A673 (cell line): ENCODE measurements around the gene MKX. TPM values are rescaled to one million over a fixed set of nuclear protein-coding genes. Genes with fewer than 3 reads are reported as not detected.

Source experiments
- BruUV-seq: library from RNA; stranded (reverse); fragments of 400-500 nt; replicated peaks from 2 replicates; lab custom pipeline; 2021; lab: Mats Ljungman, UMichigan
- CTCF ChIA-PET: fragments of 300-600 bp; sonication (Branson Sonifier 250); formaldehyde crosslinking; loops from one replicate; lab custom pipeline; 2022; ENCODE audit warnings: antibody characterized with exemption; lab: Charles Lee
- POLR2A ChIA-PET: fragments of 300-600 bp; sonication (Branson Sonifier 250); formaldehyde crosslinking; loops from one replicate; lab custom pipeline; 2022; ENCODE audit warnings: antibody characterized with exemption; ENCODE audit not compliant: low non-redundant PET; lab: Charles Lee
- DNase-seq: peaks from one replicate; pipeline ENCODE4 v3.0.0-alpha.2; 2015; ENCODE audit warnings: low spot score
- H3K27ac ChIP-seq: fragments of 200-600 bp; sonication (generic); 2 replicates; pipeline ENCODE4 v1.5.1; 2016; ENCODE audit warnings: mixed run types, low read depth, mild to moderate bottlenecking, mixed read lengths, antibody characterized with exemption, low read length; ENCODE audit not compliant: poor library complexity, severe bottlenecking
- H3K27me3 ChIP-seq: fragments of 200-600 bp; sonication (generic); replicated peaks from 2 replicates; pipeline ENCODE4 v1.6.1; 2017; ENCODE audit warnings: mixed run types, low read depth, mild to moderate bottlenecking, mixed read lengths, antibody characterized with exemption, low read length; ENCODE audit not compliant: insufficient read depth, poor library complexity
- H3K36me3 ChIP-seq: fragments of 200-600 bp; sonication (generic); 2 replicates; pipeline ENCODE4 v1.6.1; 2016; ENCODE audit warnings: mixed run types, mild to moderate bottlenecking, mixed read lengths, antibody characterized with exemption, low read length; ENCODE audit not compliant: insufficient read depth, poor library complexity, severe bottlenecking
- H3K4me1 ChIP-seq: fragments of 200-600 bp; sonication (generic); 2 replicates; pipeline ENCODE4 v1.6.1; 2017; ENCODE audit warnings: mixed run types, mild to moderate bottlenecking, mixed read lengths, antibody characterized with exemption, low read length; ENCODE audit not compliant: insufficient read depth, poor library complexity, severe bottlenecking
- H3K4me3 ChIP-seq: fragments of 200-600 bp; sonication (generic); 2 replicates; pipeline ENCODE4 v1.5.1; 2016; ENCODE audit warnings: low read depth, mixed run types, mild to moderate bottlenecking, mixed read lengths, low read length; ENCODE audit not compliant: poor library complexity, severe bottlenecking
- H3K9me3 ChIP-seq: fragments of 200-600 bp; sonication (generic); 2 replicates; pipeline ENCODE4 v1.6.1; 2016; ENCODE audit warnings: mixed run types, low read depth, mild to moderate bottlenecking, mixed read lengths, antibody characterized with exemption, low read length; ENCODE audit not compliant: poor library complexity, severe bottlenecking
- EZH2 ChIP-seq: fragments of 200-600 bp; sonication (generic); IDR thresholded peaks from 2 replicates; pipeline ENCODE4 v1.6.1; 2017; ENCODE audit warnings: borderline replicate concordance, low read depth, mild to moderate bottlenecking, mixed read lengths, antibody characterized with exemption, low read length; ENCODE audit not compliant: poor library complexity, severe bottlenecking
- intact Hi-C: fragments of 100-400 bp; cut with micrococcal nuclease; formaldehyde crosslinking; loops from one replicate; pipeline ENCODE4 v1.10.0; 2022; ENCODE audit not compliant: unreplicated experiment
- total RNA-seq: library from RNA; stranded (reverse); gene quantifications from 2 replicates; pipeline ENCODE4 v1.2.3, GENCODE V29; 2021
- TF ChIP-seq, protein P1 (sequence below): fragments of 300-800, 200-600 bp; sonication (generic); conservative IDR thresholded peaks from 2 replicates; pipeline ENCODE4 v1.5.1; 2017; ENCODE audit warnings: low read depth, mild to moderate bottlenecking, antibody characterized with exemption, low read length, moderate library complexity, mixed read lengths

Gene MKX
- total RNA-seq, 1 experiment from 2014 or later: 0.09 TPM

DNA sequence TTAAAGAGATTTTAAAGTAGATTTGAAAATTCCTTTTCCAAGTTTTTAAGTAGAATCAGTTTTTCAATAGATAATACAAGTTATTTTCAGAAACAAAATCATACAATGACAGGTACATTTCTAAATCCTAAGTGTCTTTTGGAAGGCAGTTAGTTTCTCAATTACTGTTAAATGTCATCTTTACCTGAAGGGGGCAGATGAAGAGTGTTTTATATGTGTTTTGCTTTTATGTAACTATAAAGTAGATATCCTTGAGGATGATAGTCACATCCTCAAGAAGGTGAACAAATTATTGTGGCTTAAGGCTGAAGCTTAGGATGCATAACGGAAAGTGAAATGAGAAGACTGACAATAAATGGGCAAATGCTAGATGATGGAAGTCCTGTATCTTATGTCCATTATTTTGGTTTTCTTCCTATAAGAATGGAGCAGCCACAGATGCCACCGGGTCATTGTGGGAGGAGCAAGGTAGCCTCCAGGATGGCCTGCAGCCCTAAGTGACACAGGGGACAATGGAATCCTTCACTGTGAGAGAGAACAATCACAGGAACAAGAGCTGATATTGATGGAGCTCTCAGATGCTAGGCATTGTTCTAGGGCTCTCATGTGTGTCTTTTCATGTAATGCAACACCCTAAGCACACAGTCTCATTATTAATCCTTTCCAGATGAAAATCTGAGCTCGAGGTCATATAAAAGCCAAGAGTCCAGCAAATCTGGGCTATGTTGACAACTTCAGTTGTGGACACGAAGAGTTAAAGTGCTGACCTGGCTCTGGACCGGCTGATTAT, 14.1 kb upstream of the MKX start:
- ChIA-PET CTCF (interaction anchor here (0.7 kb wide), 1 partner anchor 15 kb away, joined by 3 read pairs; no protein-coding TSS in a partner anchor), POLR2A (no interaction called here)
- BruUV-seq: no TSS peak
- no peaks in the 10 kb centered on the region for H3K36me3 ChIP-seq
- peaks cover 9% of the 10 kb centered on the region for H3K27me3 ChIP-seq
- no peak overlapping the region for H3K27ac ChIP-seq
- no peak for DNase-seq
- TF ChIP-seq, protein P1, sequence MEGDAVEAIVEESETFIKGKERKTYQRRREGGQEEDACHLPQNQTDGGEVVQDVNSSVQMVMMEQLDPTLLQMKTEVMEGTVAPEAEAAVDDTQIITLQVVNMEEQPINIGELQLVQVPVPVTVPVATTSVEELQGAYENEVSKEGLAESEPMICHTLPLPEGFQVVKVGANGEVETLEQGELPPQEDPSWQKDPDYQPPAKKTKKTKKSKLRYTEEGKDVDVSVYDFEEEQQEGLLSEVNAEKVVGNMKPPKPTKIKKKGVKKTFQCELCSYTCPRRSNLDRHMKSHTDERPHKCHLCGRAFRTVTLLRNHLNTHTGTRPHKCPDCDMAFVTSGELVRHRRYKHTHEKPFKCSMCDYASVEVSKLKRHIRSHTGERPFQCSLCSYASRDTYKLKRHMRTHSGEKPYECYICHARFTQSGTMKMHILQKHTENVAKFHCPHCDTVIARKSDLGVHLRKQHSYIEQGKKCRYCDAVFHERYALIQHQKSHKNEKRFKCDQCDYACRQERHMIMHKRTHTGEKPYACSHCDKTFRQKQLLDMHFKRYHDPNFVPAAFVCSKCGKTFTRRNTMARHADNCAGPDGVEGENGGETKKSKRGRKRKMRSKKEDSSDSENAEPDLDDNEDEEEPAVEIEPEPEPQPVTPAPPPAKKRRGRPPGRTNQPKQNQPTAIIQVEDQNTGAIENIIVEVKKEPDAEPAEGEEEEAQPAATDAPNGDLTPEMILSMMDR: no peak
- no peak for TF ChIP-seq EZH2
- H3K4me3 ChIP-seq: no peak overlapping the region
- intact Hi-C loops: no loop called here
- no peaks in the 10 kb centered on the region for H3K4me1 ChIP-seq
- no peaks in the 10 kb centered on the region for H3K9me3 ChIP-seq

DNA sequence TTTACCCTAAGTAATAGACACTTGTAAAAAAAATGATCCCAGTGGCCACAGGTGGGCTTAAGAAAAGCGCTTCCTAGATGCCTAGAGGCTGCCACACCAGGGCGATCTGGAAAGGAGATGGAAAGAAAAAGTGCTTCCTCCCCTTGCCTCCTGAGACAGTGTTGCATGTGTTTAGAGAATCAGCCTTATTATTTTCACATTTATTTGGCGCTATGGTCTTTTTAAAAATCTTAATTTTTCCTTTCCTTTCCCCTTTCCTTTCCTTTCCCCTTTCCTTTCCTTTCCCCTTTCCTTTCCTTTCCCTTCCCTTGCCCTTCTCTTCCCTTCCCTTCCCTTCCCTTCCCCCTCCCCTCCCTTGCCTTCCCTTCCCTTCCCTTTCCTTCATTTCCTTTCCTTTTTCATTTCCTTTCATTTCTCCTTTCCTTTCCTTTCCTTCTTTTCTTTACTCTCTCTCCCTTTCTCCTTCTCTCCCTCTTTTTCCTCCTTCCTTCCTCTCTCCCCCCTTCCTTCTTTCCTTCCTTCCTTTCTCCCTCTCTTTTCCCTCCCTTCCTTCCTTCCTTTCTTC, 7.1 kb upstream of the MKX start:
- intact Hi-C loops: no loop called here
- no peaks in the 10 kb centered on the region for H3K9me3 ChIP-seq
- H3K36me3 ChIP-seq: no peaks in the 10 kb centered on the region
- no peak for DNase-seq
- H3K4me3 ChIP-seq: no peak overlapping the region
- no peak overlapping the region for H3K27ac ChIP-seq
- TF ChIP-seq, protein P1: no peak
- no peak for TF ChIP-seq EZH2
- POLR2A ChIA-PET: no interaction called here
- peaks cover 56% of the 10 kb centered on the region for H3K27me3 ChIP-seq
- BruUV-seq: no TSS peak
- H3K4me1 ChIP-seq: no peaks in the 10 kb centered on the region
- CTCF ChIA-PET: no interaction called here

DNA sequence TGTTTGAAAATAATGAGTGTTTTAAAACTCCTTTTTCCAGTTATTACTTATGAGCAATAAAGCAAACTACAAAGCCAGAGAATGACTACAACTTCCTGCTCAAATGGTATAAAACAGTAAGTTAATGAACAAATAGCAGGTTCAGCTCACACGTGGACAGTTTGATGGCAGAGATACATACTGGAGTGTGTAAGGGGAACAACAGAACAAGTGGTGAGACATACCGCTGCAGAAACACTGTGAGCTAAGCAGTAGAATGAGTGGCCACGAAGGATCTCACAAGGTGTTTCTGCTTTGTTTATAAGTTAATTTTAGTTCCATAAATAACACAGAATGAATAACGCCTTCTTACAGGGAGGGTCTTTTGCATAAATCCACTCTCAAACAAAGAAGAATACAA, 3.0 kb upstream of the MKX start:
- no peak overlapping the region for H3K4me3 ChIP-seq
- peaks cover 90% of the 10 kb centered on the region for H3K27me3 ChIP-seq
- POLR2A ChIA-PET: no interaction called here
- no peaks in the 10 kb centered on the region for H3K36me3 ChIP-seq
- H3K9me3 ChIP-seq: no peaks in the 10 kb centered on the region
- peaks cover 11% of the 10 kb centered on the region for H3K4me1 ChIP-seq
- DNase-seq: no peak
- no peak for TF ChIP-seq EZH2
- TF ChIP-seq, protein P1: no peak
- intact Hi-C loops: loop anchor here (10.0 kb wide), 1 partner anchor 636 kb away; no protein-coding TSS in a partner anchor
- BruUV-seq: no TSS peak
- CTCF ChIA-PET: no interaction called here
- no peak overlapping the region for H3K27ac ChIP-seq
